RWPE2 (cell line): ENCODE results near the gene TFDP2.

ENCODE experiments used
- ATAC-seq: fragments of 200-7000 bp; cut with Tn5 transposase; 3 replicates; pipeline ENCODE4 v1.9.1; 2021; ENCODE audit warnings: low read depth
- DNase-seq: peaks from one replicate; pipeline ENCODE4 v3.0.0-alpha.2; 2020; ENCODE audit warnings: low spot score
- H3K27ac ChIP-seq: fragments of 450-650 bp; 2 replicates; pipeline ENCODE4 v1.5.1; 2017; ENCODE audit warnings: mild to moderate bottlenecking; ENCODE audit not compliant: poor library complexity, severe bottlenecking
- H3K27me3 ChIP-seq: fragments of 250-450 bp; sonication (Bioruptor Pico); 2 replicates; pipeline ENCODE4 v1.5.1; 2021; ENCODE audit warnings: mild to moderate bottlenecking, moderate library complexity; ENCODE audit not compliant: insufficient read depth, poor library complexity, severe bottlenecking
- H3K36me3 ChIP-seq: fragments of 250-450 bp; sonication (Bioruptor Pico); 2 replicates; pipeline ENCODE4 v1.5.1; 2020; ENCODE audit warnings: low read depth, mild to moderate bottlenecking, moderate library complexity
- H3K4me1 ChIP-seq: fragments of 250-450 bp; sonication (Bioruptor Pico); 2 replicates; pipeline ENCODE4 v1.5.1; 2021; ENCODE audit warnings: mild to moderate bottlenecking, moderate library complexity; ENCODE audit not compliant: insufficient read depth, poor library complexity, severe bottlenecking
- H3K4me3 ChIP-seq: fragments of 250-450 bp; sonication (Bioruptor Pico); 2 replicates; pipeline ENCODE4 v1.5.1; 2021; ENCODE audit warnings: mild to moderate bottlenecking, moderate library complexity; ENCODE audit not compliant: severe bottlenecking
- H3K9me3 ChIP-seq: fragments of 250-450 bp; sonication (Bioruptor Pico); 2 replicates; pipeline ENCODE4 v1.5.1; 2021; ENCODE audit warnings: mild to moderate bottlenecking, moderate library complexity; ENCODE audit not compliant: severe bottlenecking
- TF ChIP-seq, protein P1 (sequence below): fragments of 450-650 bp; IDR thresholded peaks from one replicate; pipeline ENCODE4 v1.5.1; 2017; ENCODE audit warnings: mild to moderate bottlenecking, moderate library complexity; ENCODE audit not compliant: poor library complexity, severe bottlenecking

Gene TFDP2

DNA sequence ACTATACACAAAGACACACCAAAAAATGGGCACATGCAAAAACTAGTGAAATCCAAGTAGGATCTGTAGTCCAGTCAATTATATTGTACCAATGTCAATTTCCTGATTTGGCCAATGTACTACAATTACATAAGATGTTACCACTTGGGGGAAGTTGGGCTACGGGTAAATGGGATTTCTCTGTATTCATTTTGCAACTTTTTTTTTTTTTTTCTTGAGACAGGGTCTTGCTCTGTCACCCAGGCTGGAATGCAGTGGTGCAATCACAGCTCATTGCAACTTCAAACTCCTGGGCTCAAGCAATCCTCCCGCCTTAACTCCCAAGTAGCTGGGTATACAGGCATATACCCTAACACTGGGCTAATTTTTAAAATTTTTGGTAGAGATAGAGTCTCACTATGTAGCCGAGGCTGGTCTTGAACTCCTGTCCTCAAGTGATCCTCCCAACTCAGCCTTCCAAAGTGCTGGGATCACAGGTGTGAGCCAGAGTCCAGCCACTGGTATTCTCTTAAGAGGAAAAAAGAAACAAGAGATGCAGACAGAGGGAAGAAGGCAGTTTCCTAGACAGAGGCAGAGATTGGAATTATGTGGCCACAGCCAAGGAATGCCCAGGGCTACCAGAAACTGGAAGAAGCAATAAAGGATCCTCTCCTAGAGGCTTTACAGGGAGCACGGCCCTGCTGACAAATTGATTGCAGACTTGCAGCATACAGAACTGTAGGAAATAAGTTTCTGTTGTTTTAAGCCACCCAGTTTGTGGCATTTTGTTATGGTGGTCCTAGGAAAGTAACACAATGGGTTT, 33.3 kb downstream of the TFDP2 start:
- Histone ChIP-seq H3K27me3 (no peaks in the 10 kb centered on the region), H3K9me3 (no peaks in the 10 kb centered on the region), H3K27ac (no peak overlapping the region), H3K4me1 (peaks cover 8% of the 10 kb centered on the region), H3K36me3 (no peaks in the 10 kb centered on the region), H3K4me3 (no peak overlapping the region)
- TF ChIP-seq, protein P1, sequence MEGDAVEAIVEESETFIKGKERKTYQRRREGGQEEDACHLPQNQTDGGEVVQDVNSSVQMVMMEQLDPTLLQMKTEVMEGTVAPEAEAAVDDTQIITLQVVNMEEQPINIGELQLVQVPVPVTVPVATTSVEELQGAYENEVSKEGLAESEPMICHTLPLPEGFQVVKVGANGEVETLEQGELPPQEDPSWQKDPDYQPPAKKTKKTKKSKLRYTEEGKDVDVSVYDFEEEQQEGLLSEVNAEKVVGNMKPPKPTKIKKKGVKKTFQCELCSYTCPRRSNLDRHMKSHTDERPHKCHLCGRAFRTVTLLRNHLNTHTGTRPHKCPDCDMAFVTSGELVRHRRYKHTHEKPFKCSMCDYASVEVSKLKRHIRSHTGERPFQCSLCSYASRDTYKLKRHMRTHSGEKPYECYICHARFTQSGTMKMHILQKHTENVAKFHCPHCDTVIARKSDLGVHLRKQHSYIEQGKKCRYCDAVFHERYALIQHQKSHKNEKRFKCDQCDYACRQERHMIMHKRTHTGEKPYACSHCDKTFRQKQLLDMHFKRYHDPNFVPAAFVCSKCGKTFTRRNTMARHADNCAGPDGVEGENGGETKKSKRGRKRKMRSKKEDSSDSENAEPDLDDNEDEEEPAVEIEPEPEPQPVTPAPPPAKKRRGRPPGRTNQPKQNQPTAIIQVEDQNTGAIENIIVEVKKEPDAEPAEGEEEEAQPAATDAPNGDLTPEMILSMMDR: no peak
- DNase-seq: no peak
- no peak for ATAC-seq

DNA sequence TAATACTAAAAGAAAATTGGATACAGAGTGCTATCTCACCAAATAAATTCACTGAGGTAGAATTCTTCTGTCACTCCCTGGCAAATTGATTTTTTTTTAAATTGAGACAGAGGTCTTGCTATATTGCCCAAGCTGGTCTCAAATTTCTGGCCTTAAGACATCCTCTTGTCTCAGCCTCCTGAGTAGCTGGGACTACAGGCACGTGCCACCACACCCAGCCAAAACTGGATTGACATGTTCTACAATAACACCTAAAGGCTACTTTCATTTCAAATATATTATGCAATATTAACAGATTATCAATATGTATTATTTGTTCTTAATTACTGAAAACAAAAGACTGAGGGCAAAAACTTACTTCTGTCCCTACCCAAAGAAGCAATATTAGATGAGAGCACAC, 36.7 kb downstream of the TFDP2 start:
- TF ChIP-seq, protein P1: no peak
- Histone ChIP-seq H3K27ac (no peak overlapping the region), H3K4me3 (no peak overlapping the region), H3K36me3 (no peaks in the 10 kb centered on the region), H3K9me3 (no peaks in the 10 kb centered on the region), H3K27me3 (no peaks in the 10 kb centered on the region), H3K4me1 (peaks cover 8% of the 10 kb centered on the region)
- ATAC-seq (no peak), DNase-seq (no peak)

DNA sequence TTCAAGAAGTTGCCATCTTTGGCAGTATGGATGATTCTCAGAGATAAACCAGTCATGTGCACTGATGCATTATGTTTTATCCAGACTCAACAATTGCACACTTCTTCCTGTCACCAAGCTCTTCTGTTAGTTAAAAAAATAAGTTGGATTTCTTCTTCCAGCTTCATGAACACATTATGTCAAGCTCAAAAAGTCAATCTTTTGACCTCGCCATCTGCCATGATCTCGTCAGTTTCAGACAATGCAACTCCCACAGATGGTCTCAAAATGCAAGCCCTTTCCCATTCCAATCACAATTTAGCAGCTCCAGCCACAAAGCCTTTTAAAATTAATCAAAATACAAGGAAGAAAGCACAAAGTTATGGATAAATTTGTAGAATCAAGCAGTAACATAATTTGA, 42.8 kb downstream of the TFDP2 start:
- Histone ChIP-seq H3K4me3 (no peak overlapping the region), H3K4me1 (no peaks in the 10 kb centered on the region), H3K27ac (no peak overlapping the region), H3K9me3 (no peaks in the 10 kb centered on the region), H3K36me3 (no peaks in the 10 kb centered on the region), H3K27me3 (no peaks in the 10 kb centered on the region)
- TF ChIP-seq, protein P1: no peak
- DNase-seq (no peak), ATAC-seq (no peak)

DNA sequence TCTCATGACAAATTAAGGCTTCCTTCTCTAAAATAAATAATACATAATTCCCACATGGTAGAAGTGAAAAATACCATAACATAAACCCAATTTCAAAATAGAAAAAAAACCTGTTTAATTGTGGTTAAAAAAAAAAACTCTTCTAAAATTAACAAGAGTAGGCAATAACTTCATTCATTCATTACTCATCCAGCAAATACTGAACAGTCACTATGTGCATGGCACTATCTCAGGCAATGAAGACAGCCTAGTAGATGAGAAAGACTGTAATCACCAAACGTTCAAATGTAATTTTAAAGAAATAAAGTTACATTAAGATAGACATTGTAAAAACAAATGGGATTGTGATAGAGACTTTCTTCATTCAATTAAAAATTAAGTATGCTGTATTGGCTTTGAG, 43.4 kb downstream of the TFDP2 start:
- Histone ChIP-seq H3K4me3 (no peak overlapping the region), H3K27me3 (no peaks in the 10 kb centered on the region), H3K27ac (no peak overlapping the region), H3K9me3 (no peaks in the 10 kb centered on the region), H3K4me1 (no peaks in the 10 kb centered on the region), H3K36me3 (no peaks in the 10 kb centered on the region)
- DNase-seq: no peak
- TF ChIP-seq, protein P1: no peak
- no peak for ATAC-seq

DNA sequence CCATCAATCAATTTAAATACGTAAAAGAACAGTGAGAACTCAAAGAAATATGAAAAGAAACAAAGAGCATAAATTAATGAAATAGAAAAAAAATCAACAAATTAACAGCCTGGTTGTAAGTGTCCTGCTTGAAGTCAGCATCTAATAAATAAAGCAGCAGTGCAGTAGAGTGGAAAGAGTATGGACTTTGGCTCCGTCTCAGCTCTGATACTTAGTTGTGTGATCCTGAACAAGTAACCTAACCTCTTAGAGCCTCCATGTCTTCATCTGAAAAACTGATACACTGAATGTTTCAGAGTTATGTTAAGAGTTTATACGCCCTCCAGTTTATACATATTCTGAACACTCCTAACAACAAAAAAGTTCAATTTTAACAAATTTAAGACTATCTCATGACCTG, 44.6 kb downstream of the TFDP2 start:
- Histone ChIP-seq H3K27me3 (no peaks in the 10 kb centered on the region), H3K4me1 (no peaks in the 10 kb centered on the region), H3K4me3 (no peak overlapping the region), H3K9me3 (no peaks in the 10 kb centered on the region), H3K27ac (no peak overlapping the region), H3K36me3 (no peaks in the 10 kb centered on the region)
- DNase-seq (no peak), ATAC-seq (no peak)
- TF ChIP-seq, protein P1: no peak
